SK-N-SH (cell line): Measurements from ENCODE around the gene TRIM44. TPM values are rescaled to one million over a fixed set of nuclear protein-coding genes. Genes with fewer than 3 reads are reported as not detected.

Experiments used
- CTCF ChIA-PET: fragments of 300-600, 350-600 bp; formaldehyde crosslinking; extraction: SDS; loops from one replicate; lab custom pipeline; 2021; lab: Yijun Ruan, JAX
- POLR2A ChIA-PET: fragments of 350-600 bp; sonication (Branson Sonifier 250); formaldehyde crosslinking; extraction: SDS; loops from one replicate; lab custom pipeline; 2020; ENCODE audit warnings: antibody characterized with exemption, inconsistent platforms; lab: Yijun Ruan, JAX
- DNase-seq: peaks from one replicate; pipeline ENCODE4 v3.0.0; 2012
- H2AFZ ChIP-seq: fragments of 200-600 bp; sonication (generic); 2 replicates; pipeline ENCODE4 v1.8.1; 2016; ENCODE audit warnings: antibody characterized with exemption, mild to moderate bottlenecking, low read depth
- H3F3A ChIP-seq: fragments of 200-600 bp; sonication (generic); replicated peaks from 2 replicates; pipeline ENCODE3; 2016; ENCODE audit warnings: antibody characterized with exemption, mild to moderate bottlenecking; ENCODE audit not compliant: insufficient read depth
- H3K27ac ChIP-seq, 2 experiments: fragments of 200-500 bp in 1 of 2; fragments of 200-600 bp in 1 of 2; sonication (Bioruptor generic) in 1 of 2; sonication (generic), shearing (Covaris generic) in 1 of 2; 2 replicates each; pipeline versions ENCODE4 v1.5.1 to v1.6.1; 2014 to 2016; ENCODE audit warnings: low read depth in 2 of 2, inconsistent platforms in 1 of 2, low read length in 1 of 2, mild to moderate bottlenecking in 1 of 2, mixed read lengths in 1 of 2
- H3K27me3 ChIP-seq: fragments of 200-600 bp; sonication (generic), shearing (Covaris generic); 2 replicates; pipeline ENCODE4 v1.6.1; 2016; ENCODE audit warnings: mixed run types; ENCODE audit not compliant: insufficient read depth
- H3K36me3 ChIP-seq, 2 experiments: fragments of 200-500 bp in 1 of 2; fragments of 200-600 bp in 1 of 2; sonication (Bioruptor generic) in 1 of 2; sonication (generic) in 1 of 2; replicated peaks in 1 of 2; 2 replicates each; pipeline versions ENCODE3 to v1.5.1; 2014 to 2016; ENCODE audit warnings: low read length in 1 of 2, mild to moderate bottlenecking in 1 of 2; ENCODE audit not compliant: insufficient read depth in 2 of 2, control insufficient read depth in 1 of 2
- H3K4me1 ChIP-seq, 2 experiments: fragments of 200-500 bp in 1 of 2; fragments of 200-600 bp in 1 of 2; sonication (Bioruptor generic) in 1 of 2; sonication (generic), shearing (Covaris generic) in 1 of 2; 2 replicates each; pipeline versions ENCODE4 v1.5.1 to v1.6.1; 2014 to 2016; ENCODE audit warnings: low read depth in 1 of 2, low read length in 1 of 2, mixed run types in 1 of 2; ENCODE audit not compliant: insufficient read depth in 2 of 2, control insufficient read depth in 1 of 2
- H3K4me2 ChIP-seq: fragments of 200-600 bp; sonication (generic), shearing (Covaris generic); 2 replicates; pipeline ENCODE4 v1.6.1; 2017; ENCODE audit warnings: mixed run types
- H3K4me3 ChIP-seq, 2 experiments: fragments of 200-500 bp in 1 of 2; fragments of 200-600 bp in 1 of 2; sonication (Bioruptor generic) in 1 of 2; sonication (generic), shearing (Covaris generic) in 1 of 2; 2 replicates each; pipeline versions ENCODE4 v1.5.1 to v1.8.1; 2014 to 2016; ENCODE audit warnings: low read depth in 2 of 2, inconsistent platforms in 1 of 2, low read length in 1 of 2, mild to moderate bottlenecking in 1 of 2, mixed read lengths in 1 of 2, moderate library complexity in 1 of 2
- H3K79me2 ChIP-seq: fragments of 200-600 bp; sonication (generic); 2 replicates; pipeline ENCODE4 v1.8.1; 2017; ENCODE audit warnings: mild to moderate bottlenecking; ENCODE audit not compliant: insufficient read depth
- H3K9ac ChIP-seq: fragments of 200-600 bp; sonication (generic); 2 replicates; pipeline ENCODE4 v1.6.1; 2017; ENCODE audit warnings: mixed run types
- H3K9me2 ChIP-seq: fragments of 200-600 bp; sonication (generic); 2 replicates; pipeline ENCODE4 v1.6.1; 2017; ENCODE audit warnings: mixed run types
- H3K9me3 ChIP-seq: fragments of 200-600 bp; sonication (generic); 2 replicates; pipeline ENCODE4 v1.6.1; 2017; ENCODE audit warnings: mixed run types, mild to moderate bottlenecking, moderate library complexity
- H4K20me1 ChIP-seq: fragments of 200-600 bp; sonication (generic); 2 replicates; pipeline ENCODE4 v1.6.1; 2017; ENCODE audit warnings: mild to moderate bottlenecking, mixed run types; ENCODE audit not compliant: insufficient read depth
- CHD2 ChIP-seq: fragments of 150-350 bp; IDR thresholded peaks from 2 replicates; pipeline ENCODE4 v1.6.1; 2018; ENCODE audit warnings: low read length; ENCODE audit not compliant: partially characterized antibody
- ELF1 ChIP-seq: IDR thresholded peaks from 2 replicates; pipeline ENCODE4 v1.4.0; 2012
- EZH2phosphoT487 ChIP-seq: fragments of 200-600 bp; sonication (generic); IDR thresholded peaks from 2 replicates; pipeline ENCODE4 v1.6.1; 2017; ENCODE audit warnings: low read depth, mixed run types, mild to moderate bottlenecking, antibody characterized with exemption, moderate library complexity, borderline replicate concordance
- FOSL2 ChIP-seq: IDR thresholded peaks from 2 replicates; pipeline ENCODE4 v1.4.0; 2012; ENCODE audit warnings: low read depth, mild to moderate bottlenecking, moderate library complexity, borderline replicate concordance
- FOXJ3 ChIP-seq: sonication (generic); formaldehyde crosslinking; IDR thresholded peaks from 2 replicates; pipeline ENCODE4 v1.5.1; 2020; ENCODE audit warnings: mild to moderate bottlenecking, missing genetic modification reagents
- GABPA ChIP-seq: IDR thresholded peaks from 2 replicates; pipeline ENCODE4 v1.4.0; 2012; ENCODE audit warnings: low read depth, mild to moderate bottlenecking
- GATA2 ChIP-seq: sonication (generic); formaldehyde crosslinking; IDR thresholded peaks from 2 replicates; pipeline ENCODE4 v1.5.0; 2020; ENCODE audit warnings: mild to moderate bottlenecking, missing genetic modification reagents
- MAX ChIP-seq: IDR thresholded peaks from 2 replicates; pipeline ENCODE4 v1.4.0; 2012; ENCODE audit warnings: low read depth
- MXI1 ChIP-seq: IDR thresholded peaks from 2 replicates; pipeline ENCODE4 v1.6.1; 2012; ENCODE audit warnings: mild to moderate bottlenecking, low read depth, low read length, improper control_type of control experiment
- NRF1 ChIP-seq: IDR thresholded peaks from 2 replicates; pipeline ENCODE4 v1.6.1; 2012; ENCODE audit warnings: low read depth, mild to moderate bottlenecking, low read length
- POLR2AphosphoS5 ChIP-seq: IDR thresholded peaks from 2 replicates; pipeline ENCODE4 v1.6.1; 2012; ENCODE audit warnings: low read depth, low read length
- RAD21 ChIP-seq: IDR thresholded peaks from 2 replicates; pipeline ENCODE4 v1.6.1; 2012; ENCODE audit warnings: mild to moderate bottlenecking, low read length
- RCOR1 ChIP-seq: fragments of 150-350 bp; IDR thresholded peaks from 2 replicates; pipeline ENCODE4 v1.6.1; 2017; ENCODE audit warnings: antibody characterized with exemption, low read length
- SMC3 ChIP-seq: IDR thresholded peaks from 2 replicates; pipeline ENCODE4 v1.6.1; 2012; ENCODE audit warnings: low read depth, low read length, improper control_type of control experiment
- TAF1 ChIP-seq: IDR thresholded peaks from 2 replicates; pipeline ENCODE4 v1.6.1; 2012; ENCODE audit warnings: low read depth, mild to moderate bottlenecking, low read length, moderate library complexity, borderline replicate concordance
- USF2 ChIP-seq: fragments of 150-350 bp; IDR thresholded peaks from 2 replicates; pipeline ENCODE4 v1.6.1; 2017; ENCODE audit warnings: antibody characterized with exemption, low read length, low read depth, borderline replicate concordance
- YY1 ChIP-seq: IDR thresholded peaks from 2 replicates; pipeline ENCODE4 v1.4.0; 2012; ENCODE audit warnings: low read depth, mild to moderate bottlenecking
- WGBS: methylation state at CpG from one replicate; pipeline ENCODE4 v1.1.6; 2017; ENCODE audit warnings: low lambda C conversion rate; 5-methylcytosine and 5-hydroxymethylcytosine counted together
- polyA plus RNA-seq, 3 experiments: library from polyadenylated mRNA; depleted of rRNA; stranded (reverse); fragments of >200 nt; gene quantifications; 2 replicates each; pipeline ENCODE4 v1.2.3, GENCODE V29; 2012
- TF ChIP-seq, protein P1 (sequence below): IDR thresholded peaks from 2 replicates; pipeline ENCODE4 v1.4.0; 2012; ENCODE audit warnings: low read depth, borderline replicate concordance
- TF ChIP-seq, protein P2 (sequence below): IDR thresholded peaks from 2 replicates; pipeline ENCODE4 v1.6.1; 2012; ENCODE audit warnings: mild to moderate bottlenecking, low read depth, low read length, moderate library complexity

TRIM44 gene
- polyA plus RNA-seq, 1 of the 3 experiments (the other 2 are of a cell fraction): 34.1 TPM

GRCh38 chr11:35866601-35867000, 204.0 kb downstream of the TRIM44 start:
- H3F3A ChIP-seq: no peaks in the 10 kb centered on the region
- no peak for TF ChIP-seq CHD2
- TF ChIP-seq, protein P1, sequence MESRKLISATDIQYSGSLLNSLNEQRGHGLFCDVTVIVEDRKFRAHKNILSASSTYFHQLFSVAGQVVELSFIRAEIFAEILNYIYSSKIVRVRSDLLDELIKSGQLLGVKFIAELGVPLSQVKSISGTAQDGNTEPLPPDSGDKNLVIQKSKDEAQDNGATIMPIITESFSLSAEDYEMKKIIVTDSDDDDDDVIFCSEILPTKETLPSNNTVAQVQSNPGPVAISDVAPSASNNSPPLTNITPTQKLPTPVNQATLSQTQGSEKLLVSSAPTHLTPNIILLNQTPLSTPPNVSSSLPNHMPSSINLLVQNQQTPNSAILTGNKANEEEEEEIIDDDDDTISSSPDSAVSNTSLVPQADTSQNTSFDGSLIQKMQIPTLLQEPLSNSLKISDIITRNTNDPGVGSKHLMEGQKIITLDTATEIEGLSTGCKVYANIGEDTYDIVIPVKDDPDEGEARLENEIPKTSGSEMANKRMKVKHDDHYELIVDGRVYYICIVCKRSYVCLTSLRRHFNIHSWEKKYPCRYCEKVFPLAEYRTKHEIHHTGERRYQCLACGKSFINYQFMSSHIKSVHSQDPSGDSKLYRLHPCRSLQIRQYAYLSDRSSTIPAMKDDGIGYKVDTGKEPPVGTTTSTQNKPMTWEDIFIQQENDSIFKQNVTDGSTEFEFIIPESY: no peak
- TF ChIP-seq MAX: no peak
- TF ChIP-seq ELF1: no peak
- no peak for TF ChIP-seq SMC3
- no peak for TF ChIP-seq GABPA
- TF ChIP-seq NRF1: no peak
- TF ChIP-seq MXI1: no peak
- no peak for TF ChIP-seq FOSL2
- TF ChIP-seq, protein P2, sequence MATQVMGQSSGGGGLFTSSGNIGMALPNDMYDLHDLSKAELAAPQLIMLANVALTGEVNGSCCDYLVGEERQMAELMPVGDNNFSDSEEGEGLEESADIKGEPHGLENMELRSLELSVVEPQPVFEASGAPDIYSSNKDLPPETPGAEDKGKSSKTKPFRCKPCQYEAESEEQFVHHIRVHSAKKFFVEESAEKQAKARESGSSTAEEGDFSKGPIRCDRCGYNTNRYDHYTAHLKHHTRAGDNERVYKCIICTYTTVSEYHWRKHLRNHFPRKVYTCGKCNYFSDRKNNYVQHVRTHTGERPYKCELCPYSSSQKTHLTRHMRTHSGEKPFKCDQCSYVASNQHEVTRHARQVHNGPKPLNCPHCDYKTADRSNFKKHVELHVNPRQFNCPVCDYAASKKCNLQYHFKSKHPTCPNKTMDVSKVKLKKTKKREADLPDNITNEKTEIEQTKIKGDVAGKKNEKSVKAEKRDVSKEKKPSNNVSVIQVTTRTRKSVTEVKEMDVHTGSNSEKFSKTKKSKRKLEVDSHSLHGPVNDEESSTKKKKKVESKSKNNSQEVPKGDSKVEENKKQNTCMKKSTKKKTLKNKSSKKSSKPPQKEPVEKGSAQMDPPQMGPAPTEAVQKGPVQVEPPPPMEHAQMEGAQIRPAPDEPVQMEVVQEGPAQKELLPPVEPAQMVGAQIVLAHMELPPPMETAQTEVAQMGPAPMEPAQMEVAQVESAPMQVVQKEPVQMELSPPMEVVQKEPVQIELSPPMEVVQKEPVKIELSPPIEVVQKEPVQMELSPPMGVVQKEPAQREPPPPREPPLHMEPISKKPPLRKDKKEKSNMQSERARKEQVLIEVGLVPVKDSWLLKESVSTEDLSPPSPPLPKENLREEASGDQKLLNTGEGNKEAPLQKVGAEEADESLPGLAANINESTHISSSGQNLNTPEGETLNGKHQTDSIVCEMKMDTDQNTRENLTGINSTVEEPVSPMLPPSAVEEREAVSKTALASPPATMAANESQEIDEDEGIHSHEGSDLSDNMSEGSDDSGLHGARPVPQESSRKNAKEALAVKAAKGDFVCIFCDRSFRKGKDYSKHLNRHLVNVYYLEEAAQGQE: no peak
- no peak for TF ChIP-seq POLR2AphosphoS5
- no peak for TF ChIP-seq YY1
- no peak for TF ChIP-seq TAF1
- TF ChIP-seq USF2: no peak
- TF ChIP-seq GATA2: no peak
- TF ChIP-seq RAD21: no peak
- TF ChIP-seq FOXJ3 (CRISPR knock-in tag): no peak
- no peak for TF ChIP-seq EZH2phosphoT487
- TF ChIP-seq RCOR1: no peak
- CTCF ChIA-PET: interaction anchor here (1.4 kb wide), 1 partner anchor 9 kb away, joined by 3 read pairs; no protein-coding TSS in a partner anchor
- no peaks in the 10 kb centered on the region for H3K9me2 ChIP-seq
- H3K36me3 ChIP-seq: no peaks in the 10 kb centered on the region
- H3K4me1 ChIP-seq: no peaks in the 10 kb centered on the region
- no peaks in the 10 kb centered on the region for H3K27me3 ChIP-seq
- H3K79me2 ChIP-seq: no peaks in the 10 kb centered on the region
- no peak overlapping the region for H3K4me2 ChIP-seq
- H2AFZ ChIP-seq: no peak overlapping the region
- no peak for DNase-seq
- WGBS: 92% methylated on average over 1 of the region's 1 CpG
- no peaks in the 10 kb centered on the region for H4K20me1 ChIP-seq
- H3K9me3 ChIP-seq: peaks cover 9% of the 10 kb centered on the region; the same call in 1 of the 2 replicates
- no peak overlapping the region for H3K27ac ChIP-seq
- no peak overlapping the region for H3K9ac ChIP-seq
- POLR2A ChIA-PET: no interaction called here
- H3K4me3 ChIP-seq: no peak overlapping the region

Other genes with a start within 250 kb of the TRIM44 start
- under 0.01 and 0.05 TPM in 2 replicates for gene SLC1A2, start 243.2 kb upstream of the TRIM44 start, polyA plus RNA-seq (2012; rRNA removed)
- 0.31 and 0.42 TPM in 2 replicates for gene PAMR1, start 137.2 kb upstream of the TRIM44 start, polyA plus RNA-seq (2012; rRNA removed)
- 29.8 and 34.5 TPM in 2 replicates for gene FJX1, start 44.3 kb upstream of the TRIM44 start, polyA plus RNA-seq (2012; rRNA removed)